ENCODE results near the gene AQP6.

DNA sequence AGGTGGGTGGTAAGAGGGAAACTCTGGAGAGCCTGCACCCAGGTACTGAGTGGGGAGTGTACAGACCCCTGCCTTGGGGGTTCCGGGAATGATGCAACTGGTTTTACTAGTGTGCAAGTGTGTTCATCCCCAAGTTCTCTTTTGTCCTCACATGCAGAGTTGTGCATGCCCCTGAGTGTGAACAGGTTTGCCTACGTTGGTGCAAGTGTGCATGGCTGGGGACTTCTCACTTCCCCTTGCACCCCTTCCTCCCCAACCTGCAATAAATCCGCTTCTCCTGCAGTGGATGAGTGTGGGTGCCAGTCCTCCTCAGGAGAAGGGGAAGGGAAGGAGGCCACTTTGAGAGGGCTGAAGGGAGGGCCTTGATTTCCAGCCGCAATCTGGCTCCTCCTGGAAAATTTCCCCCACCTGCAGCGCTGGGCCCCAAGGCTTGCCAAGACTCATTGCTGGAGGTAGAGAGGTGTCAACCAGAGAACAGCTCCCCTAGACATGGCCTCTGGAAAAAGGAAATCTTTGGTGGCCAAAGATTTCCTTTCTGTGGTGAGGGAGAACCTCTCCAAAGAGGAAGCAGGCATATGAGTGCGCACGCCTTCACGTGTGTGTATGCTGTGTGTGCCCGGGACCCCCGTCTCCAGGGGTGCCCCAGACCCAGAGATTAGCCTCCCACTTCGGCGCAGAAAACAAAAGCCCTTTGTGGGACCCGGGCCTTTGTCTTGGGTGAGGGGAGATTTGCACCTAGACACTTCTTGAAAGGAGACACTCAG is 16.7 kb upstream of the AQP6 start:
- TF ChIP-seq, protein P1, sequence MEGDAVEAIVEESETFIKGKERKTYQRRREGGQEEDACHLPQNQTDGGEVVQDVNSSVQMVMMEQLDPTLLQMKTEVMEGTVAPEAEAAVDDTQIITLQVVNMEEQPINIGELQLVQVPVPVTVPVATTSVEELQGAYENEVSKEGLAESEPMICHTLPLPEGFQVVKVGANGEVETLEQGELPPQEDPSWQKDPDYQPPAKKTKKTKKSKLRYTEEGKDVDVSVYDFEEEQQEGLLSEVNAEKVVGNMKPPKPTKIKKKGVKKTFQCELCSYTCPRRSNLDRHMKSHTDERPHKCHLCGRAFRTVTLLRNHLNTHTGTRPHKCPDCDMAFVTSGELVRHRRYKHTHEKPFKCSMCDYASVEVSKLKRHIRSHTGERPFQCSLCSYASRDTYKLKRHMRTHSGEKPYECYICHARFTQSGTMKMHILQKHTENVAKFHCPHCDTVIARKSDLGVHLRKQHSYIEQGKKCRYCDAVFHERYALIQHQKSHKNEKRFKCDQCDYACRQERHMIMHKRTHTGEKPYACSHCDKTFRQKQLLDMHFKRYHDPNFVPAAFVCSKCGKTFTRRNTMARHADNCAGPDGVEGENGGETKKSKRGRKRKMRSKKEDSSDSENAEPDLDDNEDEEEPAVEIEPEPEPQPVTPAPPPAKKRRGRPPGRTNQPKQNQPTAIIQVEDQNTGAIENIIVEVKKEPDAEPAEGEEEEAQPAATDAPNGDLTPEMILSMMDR (IDR thresholded peaks at IDR 0.05), result no peak
- TF ChIP-seq EP300 (IDR thresholded peaks at IDR 0.05), result no peak
- TF ChIP-seq POLR2A (IDR thresholded peaks at IDR 0.05), result no peak
- no peak for TF ChIP-seq POLR2AphosphoS5 (IDR thresholded peaks at IDR 0.05)

Measured in stomach (tissue), 4 donors.